NOMO-1 treated with DMSO at 0.1 percent for 48 hours (cell line): ENCODE results near the gene ZFAND5.

Experiments
- DNase-seq: peaks from one replicate; lab custom pipeline; 2025; ENCODE audit not compliant: unreplicated experiment; lab: John Stamatoyannopoulos, UW

ZFAND5 gene

GRCh38 chr9:72364679-72365524 lies at the start of gene ZFAND5:
Gene ZFAND5 (minus strand): TSS chr9:72365208. CDS start chr9:72360778, 4,430 bp downstream.
- DNase-seq, result peak; percentile 75

DNA sequence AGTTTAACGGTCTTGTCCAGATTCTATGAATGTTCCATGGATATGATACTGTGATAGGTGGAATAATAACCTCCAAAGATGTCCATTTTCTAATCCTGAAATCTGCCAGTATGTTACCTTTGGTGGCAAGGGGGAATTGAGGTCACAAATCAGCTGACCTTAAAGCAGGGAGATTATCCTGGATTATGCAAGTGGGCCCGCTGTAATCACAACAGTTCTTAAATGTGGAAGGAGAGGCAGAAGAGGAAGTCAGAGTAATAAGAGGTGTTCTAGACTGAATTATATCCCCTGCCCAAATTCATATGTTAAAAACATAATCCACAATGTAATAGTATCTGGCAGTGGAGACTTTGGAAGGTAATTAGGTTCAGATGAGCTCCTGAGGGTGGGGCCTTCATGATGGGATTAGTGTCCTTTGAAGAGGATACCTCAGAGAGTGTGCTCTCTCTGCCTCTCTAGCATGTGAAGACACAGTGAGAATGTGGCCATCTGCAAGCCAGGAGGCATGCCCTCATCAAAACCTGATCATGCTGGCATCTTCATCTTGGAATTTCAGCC lies 47.6 kb upstream of the ZFAND5 start:
- peak; percentile 16 for DNase-seq

GRCh38 chr9:72410214-72410613 lies 45.2 kb upstream of the ZFAND5 start:
- DNase-seq, result no peak

- no peak for DNase-seq
Measured at GRCh38 chr9:72407114-72407513, 42.1 kb upstream of the ZFAND5 start.

DNA sequence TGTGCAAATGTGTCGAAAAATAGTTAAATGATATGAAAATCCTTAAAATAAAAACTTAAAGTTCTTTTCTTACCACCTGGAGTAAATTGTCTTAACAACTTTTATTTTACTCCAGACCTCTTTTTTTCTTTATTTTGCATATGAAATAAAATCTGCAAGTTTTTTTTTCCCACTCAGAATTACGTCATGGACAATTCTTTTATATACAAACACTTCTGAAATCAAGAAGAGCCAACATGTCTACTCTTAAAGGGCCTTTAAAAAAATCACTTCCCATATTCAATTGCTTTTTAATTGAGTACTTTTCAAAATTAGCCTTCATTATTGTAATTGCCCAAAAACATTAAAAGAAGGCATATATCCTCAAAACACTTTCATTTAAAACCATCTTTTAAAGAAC lies 37.7 kb upstream of the ZFAND5 start:
- DNase-seq, result no peak

DNA sequence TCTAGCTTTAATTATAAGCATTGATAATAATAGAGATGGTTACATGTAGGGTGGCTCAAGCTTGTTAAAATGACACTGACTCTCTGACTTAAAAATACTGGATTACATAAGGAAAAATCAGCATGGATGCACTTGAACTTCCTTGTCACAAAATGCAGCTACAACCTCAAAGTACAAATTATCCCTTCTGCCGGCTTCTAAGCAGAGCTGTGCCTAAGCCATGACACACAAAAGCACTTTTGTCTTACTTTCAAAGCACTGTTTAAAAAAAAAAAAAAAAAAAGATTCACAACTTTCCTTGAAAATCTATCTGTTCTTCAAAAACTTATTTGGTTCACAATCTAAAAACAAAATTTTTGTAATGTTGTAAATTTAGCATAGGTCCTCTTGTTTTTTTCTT lies 36.4 kb upstream of the ZFAND5 start:
- no peak for DNase-seq

DNA sequence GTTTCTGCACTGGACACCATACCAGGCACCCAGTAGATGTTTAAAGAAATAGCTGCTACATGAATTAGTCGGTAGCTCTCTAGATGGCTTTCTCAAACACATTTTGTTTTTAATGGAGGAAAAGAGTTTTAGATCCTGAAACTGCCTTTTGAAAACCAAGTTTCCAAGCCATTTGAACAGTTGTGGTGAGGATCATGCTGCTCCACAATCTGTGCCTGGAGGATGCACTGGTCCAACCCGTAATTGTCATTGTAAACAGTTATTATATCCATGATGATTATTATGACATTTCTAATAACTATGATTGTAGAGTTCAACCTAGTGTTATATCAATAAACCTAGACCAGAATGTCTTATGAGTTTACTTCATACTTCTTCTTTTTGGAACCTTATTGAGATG lies 35.9 kb upstream of the ZFAND5 start:
- no peak for DNase-seq

- DNase-seq, result no peak
Measured at GRCh38 chr9:72399391-72399790, 34.4 kb upstream of the ZFAND5 start.

DNA sequence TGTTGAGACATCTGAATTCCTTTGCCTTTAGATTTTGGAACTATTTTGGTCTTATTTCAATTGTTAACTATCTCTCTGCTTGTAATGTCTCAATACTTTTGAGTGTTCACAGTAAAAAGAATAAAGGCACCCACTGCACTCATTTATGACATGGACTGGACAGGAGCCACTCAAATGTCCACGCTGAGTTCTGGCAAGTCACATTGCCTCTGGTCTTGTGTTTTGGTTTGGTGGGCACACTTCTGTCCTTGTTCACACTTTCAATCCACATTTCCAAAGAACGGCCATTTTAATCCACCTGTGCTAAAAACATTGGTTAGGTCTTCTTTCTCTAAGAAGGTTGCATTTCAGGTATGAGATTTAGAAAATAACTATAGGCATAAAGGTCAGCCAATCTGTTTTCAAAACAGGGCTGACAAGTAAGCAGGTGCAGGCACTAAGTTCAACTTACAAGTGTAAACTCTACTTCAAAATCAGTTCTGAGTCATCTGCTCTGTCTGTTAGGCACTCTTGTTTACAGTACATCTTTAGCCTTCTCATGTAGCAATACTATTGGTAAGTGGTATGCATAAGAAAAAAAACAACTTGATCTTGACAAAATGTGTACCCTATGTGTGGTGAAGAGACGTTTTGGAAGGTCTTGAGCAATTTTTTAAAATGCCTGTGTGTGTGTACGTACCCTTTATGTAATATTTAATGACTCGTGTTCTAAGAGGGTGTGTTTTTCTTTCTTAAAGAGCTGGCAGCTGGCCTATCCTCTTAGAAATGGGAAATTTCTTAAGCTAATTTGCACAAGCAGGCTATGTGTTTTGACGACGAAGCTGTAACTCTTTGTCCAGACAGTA lies 31.5 kb upstream of the ZFAND5 start:
- DNase-seq, result peak; percentile 62

DNA sequence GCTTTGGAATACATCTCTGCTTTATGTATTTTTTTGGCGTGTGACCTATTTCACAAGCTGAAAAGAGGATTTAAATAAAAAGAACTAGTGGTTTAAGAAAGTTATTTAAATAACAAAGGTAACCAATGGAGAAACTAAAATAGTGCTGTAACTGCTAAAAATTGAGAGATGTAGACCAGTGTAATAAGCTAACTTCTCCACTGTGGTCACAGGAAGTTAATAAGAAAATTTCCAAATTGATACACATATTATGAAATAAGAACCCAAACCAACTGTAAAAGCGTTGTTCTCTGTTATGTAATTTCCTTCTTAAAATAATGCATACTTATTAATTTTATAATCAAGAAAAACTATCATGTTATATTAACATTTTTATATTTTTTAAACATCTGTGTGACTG lies 29.1 kb upstream of the ZFAND5 start:
- peak; percentile 61 for DNase-seq

DNA sequence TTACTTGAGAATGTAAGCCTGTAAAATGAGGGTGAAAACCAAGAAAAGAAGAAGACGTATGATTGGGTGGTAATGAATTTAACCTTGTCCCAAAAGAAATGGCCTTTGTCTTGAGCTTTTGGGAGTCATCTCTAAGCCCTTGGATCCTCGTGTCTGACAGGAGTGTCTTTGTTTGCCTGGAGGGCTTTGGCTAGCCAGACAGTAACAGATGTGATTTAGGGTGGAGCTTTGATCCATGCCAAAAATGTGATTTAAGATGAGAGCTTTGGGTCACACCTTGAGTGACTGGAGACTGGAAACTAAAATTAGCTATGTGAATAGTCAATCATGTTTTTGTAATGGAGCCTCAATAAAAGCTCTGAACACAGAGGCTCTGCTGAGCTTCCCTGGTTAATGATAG lies 25.9 kb upstream of the ZFAND5 start:
- no peak for DNase-seq

- DNase-seq, result no peak
Measured at GRCh38 chr9:72386186-72386585, 21.2 kb upstream of the ZFAND5 start.

DNA sequence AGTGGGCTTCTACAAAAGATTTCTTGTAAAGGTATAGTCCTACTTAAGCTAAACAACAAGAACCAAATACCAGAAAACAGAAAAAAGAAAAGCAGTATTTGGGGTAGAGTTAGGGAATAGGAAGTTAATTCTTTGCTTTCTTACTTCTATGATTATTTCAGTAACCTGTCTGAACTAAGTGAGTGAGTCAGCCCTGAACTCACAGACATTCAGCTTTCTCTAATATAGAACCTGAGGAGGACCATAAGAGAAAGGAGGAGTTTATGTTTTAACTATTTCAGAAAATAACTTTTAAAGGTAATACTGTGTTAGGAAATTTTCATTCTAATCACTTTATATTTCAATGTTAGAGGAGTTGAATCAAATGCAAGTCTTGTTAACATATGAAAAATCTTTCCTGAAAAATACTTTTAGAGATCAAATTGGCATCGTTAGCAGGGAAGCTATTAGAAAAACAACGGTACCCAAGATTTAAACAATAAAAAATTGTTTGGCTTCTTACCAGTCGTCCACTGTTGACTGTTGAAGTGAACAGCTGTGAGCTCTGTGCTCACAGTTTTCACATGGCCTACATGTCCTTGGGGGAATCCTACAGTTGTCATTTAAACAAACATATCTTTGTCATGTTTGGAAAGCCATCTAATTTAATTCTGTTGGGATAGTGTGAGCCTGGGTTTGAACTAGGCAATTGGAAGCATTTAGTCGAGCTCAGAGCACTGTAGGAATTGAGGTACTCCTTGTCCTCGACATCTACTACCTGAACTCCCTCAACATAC lies 19.9 kb upstream of the ZFAND5 start:
- no peak for DNase-seq

DNA sequence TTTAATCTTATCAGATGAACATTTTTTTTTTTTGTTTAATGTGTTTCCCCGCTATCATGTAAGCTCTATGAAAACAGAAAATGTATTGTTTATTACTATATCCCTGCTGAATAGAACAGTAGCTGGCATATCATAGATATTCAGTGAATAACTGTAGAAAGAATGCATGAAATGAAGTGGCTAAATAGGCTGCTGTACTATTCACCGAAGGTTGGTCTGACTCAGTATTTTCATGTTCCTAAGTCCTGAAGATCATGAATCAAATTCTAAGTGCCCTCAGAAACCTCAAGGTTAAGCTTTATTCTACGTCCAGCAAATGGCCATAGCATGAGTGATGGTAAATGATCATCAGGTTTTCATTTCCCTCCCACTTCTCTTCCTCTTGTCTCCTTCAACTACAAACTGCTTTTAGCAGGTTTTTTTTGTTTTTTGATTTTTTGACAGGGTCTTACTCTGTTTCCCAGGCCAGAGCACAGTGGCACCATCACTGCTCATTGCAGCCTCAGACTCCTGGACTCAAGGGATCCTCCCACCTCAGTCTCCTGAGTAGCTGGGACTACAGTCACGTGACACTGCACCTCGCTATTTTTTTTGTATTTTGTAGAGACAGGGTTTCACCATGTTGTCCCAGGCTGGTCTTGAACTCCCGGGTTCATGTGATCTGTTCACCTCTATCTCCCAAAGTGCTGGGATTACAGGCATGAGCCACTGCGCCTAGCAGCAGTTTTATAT lies 19.1 kb upstream of the ZFAND5 start:
- no peak for DNase-seq

DNA sequence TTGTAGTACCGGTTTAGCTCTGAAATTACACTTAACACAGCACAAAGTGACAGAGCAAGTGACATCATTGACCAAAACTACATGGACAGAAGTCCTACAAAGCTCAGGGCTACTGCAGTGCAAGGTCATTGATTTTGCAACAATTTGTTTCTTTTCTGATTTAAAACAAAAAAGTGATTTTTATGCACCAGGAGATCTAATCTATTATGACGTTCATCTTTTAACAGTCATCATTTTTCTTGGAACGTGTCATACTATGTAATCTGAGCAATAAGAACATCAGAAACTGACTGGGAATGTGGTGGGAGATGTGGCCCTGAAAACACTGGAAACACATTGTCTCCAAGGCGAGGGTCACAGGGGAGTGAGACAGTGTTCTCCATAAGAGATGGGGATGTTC lies 17.4 kb upstream of the ZFAND5 start:
- no peak for DNase-seq

DNA sequence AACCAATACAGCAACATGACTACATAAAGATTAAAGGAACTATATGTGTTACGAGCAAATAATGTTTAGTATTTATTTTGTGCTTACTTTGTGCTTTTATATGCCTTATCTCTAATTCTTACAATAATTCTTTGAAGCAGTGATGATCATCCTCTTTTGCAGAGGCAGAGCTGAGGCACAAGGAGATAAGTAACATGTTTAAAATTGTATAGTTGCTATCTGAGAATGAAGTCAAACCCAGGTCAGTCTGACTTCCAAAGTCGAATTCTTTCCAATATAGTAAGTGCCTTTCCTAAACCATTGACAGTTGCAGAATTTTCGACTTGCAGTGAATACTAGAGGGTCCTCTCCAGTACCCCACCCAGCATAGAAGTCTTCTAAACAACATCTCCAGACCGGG lies 12.0 kb upstream of the ZFAND5 start:
- no peak for DNase-seq

DNA sequence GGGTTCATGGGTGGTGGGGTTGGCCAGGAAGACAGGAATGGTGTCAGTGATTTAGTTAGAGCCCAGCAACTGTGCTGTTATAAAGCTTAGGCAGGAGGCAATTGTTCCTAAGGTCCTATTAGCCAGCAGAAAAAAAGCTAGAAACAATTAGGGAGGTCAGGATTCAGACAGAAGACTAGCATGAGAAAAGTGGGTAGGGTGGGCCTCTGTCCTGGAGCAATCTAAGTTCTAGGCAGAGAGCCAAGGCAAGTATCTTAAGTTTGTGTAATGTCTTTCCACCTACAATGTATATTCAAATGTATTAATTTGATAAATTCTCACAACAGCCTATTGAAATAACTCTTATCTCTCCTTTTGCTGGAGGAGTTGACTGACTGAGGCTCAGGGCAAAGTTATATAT lies 6.1 kb upstream of the ZFAND5 start:
- no peak for DNase-seq

- peak; percentile 40 for DNase-seq
Measured at GRCh38 chr9:72365525-72366256, 683 bp upstream of the ZFAND5 start.

- DNase-seq, result peak; percentile 2
Measured at GRCh38 chr9:72363908-72364678, 915 bp downstream of the ZFAND5 start.
